Measurements from ENCODE around the gene DHRS7B.

The DHRS7B gene

DNA sequence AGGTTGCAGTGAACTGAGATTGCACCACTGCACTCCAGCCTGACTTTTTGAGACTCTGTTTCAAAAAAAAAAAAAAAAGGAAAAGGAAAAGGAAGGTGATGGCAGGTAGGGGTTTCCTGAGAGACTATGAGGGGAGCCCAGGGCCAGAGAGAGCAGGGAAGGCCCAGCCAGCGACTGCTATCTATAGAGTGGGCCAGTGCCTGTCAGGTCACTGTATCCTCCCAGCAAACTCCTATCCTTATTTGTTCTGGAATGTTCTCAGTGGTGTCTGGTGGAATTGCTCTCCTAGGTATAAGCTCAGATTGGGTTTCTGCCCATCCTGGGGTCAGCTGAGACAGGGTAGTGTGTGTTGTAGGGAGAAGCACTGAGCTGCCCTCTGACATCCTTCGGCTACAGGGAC is 102.1 kb downstream of the DHRS7B start:
- TF ChIP-seq POLR2AphosphoS5 (IDR thresholded peaks at IDR 0.05; ENCODE audit: low read depth, low read length) (no peak), FOXP2 (optimal IDR thresholded peaks at IDR 0.05; ENCODE audit: borderline replicate concordance, extremely low read depth, extremely low read length, insufficient read depth) (no peak), SIN3A (IDR thresholded peaks at IDR 0.05; ENCODE audit: borderline replicate concordance, insufficient read depth, low read length) (no peak), TAF1 (IDR thresholded peaks at IDR 0.05; ENCODE audit: borderline replicate concordance, insufficient read depth, low read length) (no peak)
- TF ChIP-seq, protein P1, sequence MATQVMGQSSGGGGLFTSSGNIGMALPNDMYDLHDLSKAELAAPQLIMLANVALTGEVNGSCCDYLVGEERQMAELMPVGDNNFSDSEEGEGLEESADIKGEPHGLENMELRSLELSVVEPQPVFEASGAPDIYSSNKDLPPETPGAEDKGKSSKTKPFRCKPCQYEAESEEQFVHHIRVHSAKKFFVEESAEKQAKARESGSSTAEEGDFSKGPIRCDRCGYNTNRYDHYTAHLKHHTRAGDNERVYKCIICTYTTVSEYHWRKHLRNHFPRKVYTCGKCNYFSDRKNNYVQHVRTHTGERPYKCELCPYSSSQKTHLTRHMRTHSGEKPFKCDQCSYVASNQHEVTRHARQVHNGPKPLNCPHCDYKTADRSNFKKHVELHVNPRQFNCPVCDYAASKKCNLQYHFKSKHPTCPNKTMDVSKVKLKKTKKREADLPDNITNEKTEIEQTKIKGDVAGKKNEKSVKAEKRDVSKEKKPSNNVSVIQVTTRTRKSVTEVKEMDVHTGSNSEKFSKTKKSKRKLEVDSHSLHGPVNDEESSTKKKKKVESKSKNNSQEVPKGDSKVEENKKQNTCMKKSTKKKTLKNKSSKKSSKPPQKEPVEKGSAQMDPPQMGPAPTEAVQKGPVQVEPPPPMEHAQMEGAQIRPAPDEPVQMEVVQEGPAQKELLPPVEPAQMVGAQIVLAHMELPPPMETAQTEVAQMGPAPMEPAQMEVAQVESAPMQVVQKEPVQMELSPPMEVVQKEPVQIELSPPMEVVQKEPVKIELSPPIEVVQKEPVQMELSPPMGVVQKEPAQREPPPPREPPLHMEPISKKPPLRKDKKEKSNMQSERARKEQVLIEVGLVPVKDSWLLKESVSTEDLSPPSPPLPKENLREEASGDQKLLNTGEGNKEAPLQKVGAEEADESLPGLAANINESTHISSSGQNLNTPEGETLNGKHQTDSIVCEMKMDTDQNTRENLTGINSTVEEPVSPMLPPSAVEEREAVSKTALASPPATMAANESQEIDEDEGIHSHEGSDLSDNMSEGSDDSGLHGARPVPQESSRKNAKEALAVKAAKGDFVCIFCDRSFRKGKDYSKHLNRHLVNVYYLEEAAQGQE (IDR thresholded peaks at IDR 0.05; ENCODE audit: insufficient read depth in 1 of 2, low read depth in 2 of 2, low read length in 2 of 2), result no peak

DNA sequence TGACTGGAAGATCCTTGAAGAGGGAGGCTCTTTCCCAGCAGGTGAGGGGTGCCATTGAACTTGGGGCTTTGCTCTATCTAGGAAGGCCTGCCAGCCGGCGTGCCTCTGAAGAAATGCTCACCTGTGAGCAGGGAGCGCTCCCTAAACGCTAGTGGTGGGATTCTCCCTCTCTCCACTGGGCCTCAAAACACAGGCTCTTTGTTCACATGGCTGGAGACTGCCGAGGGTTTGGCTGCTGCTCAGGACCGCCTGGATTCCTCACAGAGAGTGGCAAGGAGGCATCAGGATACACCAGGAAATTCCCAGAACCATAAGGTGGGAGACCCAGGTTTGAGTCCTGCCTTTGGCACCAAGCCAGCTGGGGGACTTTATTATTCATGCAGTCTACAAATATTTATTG is 104.8 kb downstream of the DHRS7B start:
- TF ChIP-seq TAF1 (IDR thresholded peaks at IDR 0.05; ENCODE audit: borderline replicate concordance, insufficient read depth, low read length), result no peak
- TF ChIP-seq, protein P1 (IDR thresholded peaks at IDR 0.05; ENCODE audit: insufficient read depth in 1 of 2, low read depth in 2 of 2, low read length in 2 of 2), result no peak
- TF ChIP-seq SIN3A (IDR thresholded peaks at IDR 0.05; ENCODE audit: borderline replicate concordance, insufficient read depth, low read length), result no peak
- no peak for TF ChIP-seq FOXP2 (optimal IDR thresholded peaks at IDR 0.05; ENCODE audit: borderline replicate concordance, extremely low read depth, extremely low read length, insufficient read depth)
- no peak for TF ChIP-seq POLR2AphosphoS5 (IDR thresholded peaks at IDR 0.05; ENCODE audit: low read depth, low read length)

DNA sequence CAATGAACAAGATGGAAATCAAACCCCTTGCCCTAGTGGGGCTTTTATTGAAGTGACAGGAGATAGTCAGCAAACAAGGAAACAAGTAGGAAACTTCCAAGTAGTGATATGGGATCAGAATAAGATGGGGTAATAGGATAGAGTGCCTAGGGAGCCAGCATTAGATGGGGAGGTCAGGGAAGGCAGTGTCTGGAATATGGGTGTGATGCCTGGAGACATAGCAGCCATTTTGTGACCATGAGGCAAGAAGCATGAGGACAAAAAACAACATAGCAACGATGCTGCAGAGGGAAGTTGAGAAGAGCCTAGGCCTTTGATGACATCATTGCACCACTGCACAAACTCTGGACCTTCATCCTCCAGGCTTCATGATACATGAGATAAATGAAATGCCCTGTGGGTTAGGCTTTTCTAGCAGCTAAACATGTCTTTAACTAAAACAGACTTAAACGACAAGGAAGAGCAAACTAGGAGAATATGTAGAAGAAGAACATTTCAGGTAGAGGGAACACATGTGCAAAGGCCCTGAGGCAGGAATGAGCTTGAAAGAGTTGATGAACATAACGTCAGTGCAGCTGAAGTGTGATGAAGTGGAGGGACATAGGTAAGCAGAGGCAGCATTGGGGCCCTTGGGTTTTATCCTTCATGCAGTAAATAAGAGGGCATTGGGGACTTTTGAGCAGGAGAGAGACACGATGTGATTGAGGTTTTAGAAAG is 105.4 kb downstream of the DHRS7B start:
- TF ChIP-seq POLR2AphosphoS5 (IDR thresholded peaks at IDR 0.05; ENCODE audit: low read depth, low read length), result no peak
- TF ChIP-seq TAF1 (IDR thresholded peaks at IDR 0.05; ENCODE audit: borderline replicate concordance, insufficient read depth, low read length), result no peak
- TF ChIP-seq, protein P1 (IDR thresholded peaks at IDR 0.05; ENCODE audit: insufficient read depth in 1 of 2, low read depth in 2 of 2, low read length in 2 of 2), result no peak
- TF ChIP-seq FOXP2 (optimal IDR thresholded peaks at IDR 0.05; ENCODE audit: borderline replicate concordance, extremely low read depth, extremely low read length, insufficient read depth), result no peak
- no peak for TF ChIP-seq SIN3A (IDR thresholded peaks at IDR 0.05; ENCODE audit: borderline replicate concordance, insufficient read depth, low read length)

DNA sequence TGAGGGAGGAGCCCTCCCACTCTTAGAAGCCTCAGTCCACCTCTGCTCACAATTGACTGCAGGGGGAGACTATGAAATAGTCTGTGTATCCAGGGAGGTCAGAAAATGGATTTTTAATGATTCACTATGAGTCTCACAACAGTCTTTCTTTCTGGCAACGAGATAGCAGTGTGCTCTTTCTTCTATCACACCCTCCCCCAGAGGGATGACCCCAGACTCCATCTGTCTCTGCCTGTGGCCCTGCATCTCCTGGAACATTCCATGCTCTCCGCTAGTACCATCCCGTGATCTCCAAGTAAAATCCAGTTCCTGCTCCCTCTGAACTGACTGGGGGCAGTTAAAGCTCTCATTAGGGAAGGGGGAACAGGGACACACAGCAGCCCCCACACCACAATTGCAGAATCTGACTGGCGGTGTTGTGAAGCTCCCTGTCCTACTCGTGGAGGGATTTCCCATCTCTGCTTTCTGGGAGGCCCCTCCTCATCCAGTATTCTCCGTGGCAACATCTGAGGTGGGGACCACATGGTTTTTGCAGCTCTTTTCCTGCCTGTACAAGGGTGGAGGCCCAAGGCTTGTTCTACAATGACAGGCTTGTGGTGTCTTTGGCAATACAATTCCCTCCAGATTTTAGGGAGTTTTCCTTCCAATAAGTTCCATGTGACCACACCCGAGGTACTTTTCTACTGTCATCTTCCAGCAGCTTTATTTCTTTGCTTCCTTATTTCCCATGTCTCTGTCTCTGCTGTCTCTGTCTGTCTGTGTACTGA is 107.0 kb downstream of the DHRS7B start:
- TF ChIP-seq POLR2AphosphoS5 (IDR thresholded peaks at IDR 0.05; ENCODE audit: low read depth, low read length) (no peak), SIN3A (IDR thresholded peaks at IDR 0.05; ENCODE audit: borderline replicate concordance, insufficient read depth, low read length) (no peak), TAF1 (IDR thresholded peaks at IDR 0.05; ENCODE audit: borderline replicate concordance, insufficient read depth, low read length) (no peak), FOXP2 (optimal IDR thresholded peaks at IDR 0.05; ENCODE audit: borderline replicate concordance, extremely low read depth, extremely low read length, insufficient read depth) (no peak)
- TF ChIP-seq, protein P1 (IDR thresholded peaks at IDR 0.05; ENCODE audit: insufficient read depth in 1 of 2, low read depth in 2 of 2, low read length in 2 of 2), result no peak
